Activated naive CD8-positive, alpha-beta T cell treated with anti-CD3 and anti-CD28 coated beads, Interleukin-2, amount 50 U/mL, for 16 hours (primary cell): Measurements from ENCODE around the gene SNX8.

Source experiments
- DNase-seq: peaks from one replicate; pipeline ENCODE4 v3.0.0-alpha.2; 2020; ENCODE audit warnings: low read depth, low spot score

The SNX8 gene

DNA sequence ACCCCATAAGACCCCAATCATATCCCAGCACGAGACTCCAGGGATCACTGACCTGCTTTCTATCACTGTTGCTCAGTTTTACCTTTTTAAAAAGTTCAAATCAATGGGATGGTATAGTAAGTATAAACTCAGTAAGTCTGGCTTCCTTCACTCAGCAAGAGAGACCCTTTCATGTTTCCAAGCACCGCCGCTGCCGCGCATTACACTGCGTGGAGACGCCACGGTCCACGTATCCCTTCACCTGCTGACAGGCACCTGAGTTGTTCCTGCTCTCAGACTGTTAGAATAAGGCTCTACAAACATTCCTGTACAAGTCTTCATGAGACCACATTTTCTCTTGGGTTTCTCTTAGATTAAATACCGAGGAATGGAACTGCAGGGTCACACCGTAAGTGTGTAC, 109.8 kb downstream of the SNX8 start:
- DNase-seq: no peak

DNA sequence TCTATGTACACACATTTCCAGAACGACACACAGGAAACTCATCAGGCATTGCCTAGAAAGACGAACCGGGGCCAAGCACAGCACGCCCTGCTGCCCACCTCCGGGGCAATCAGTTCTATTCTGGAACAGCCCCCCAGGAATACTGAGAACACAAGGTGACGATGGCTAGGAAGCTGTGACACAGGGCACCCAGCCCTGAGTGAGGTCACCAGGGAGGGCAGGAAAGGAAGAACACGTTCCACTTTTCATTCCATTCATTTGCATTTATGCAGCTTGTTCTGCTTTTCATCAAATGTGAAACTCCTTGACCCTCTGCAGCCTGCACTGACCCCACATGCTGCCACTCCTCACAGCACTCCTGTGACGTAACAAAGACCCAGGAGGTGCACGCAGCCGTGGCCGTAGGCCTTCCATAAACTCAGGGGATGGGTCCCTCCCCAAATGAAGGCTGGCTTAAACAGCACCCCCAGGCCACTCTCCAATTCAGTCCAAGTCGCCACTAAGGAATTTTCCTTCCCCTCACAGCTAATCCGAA, 110.4 kb downstream of the SNX8 start:
- DNase-seq: no peak

DNA sequence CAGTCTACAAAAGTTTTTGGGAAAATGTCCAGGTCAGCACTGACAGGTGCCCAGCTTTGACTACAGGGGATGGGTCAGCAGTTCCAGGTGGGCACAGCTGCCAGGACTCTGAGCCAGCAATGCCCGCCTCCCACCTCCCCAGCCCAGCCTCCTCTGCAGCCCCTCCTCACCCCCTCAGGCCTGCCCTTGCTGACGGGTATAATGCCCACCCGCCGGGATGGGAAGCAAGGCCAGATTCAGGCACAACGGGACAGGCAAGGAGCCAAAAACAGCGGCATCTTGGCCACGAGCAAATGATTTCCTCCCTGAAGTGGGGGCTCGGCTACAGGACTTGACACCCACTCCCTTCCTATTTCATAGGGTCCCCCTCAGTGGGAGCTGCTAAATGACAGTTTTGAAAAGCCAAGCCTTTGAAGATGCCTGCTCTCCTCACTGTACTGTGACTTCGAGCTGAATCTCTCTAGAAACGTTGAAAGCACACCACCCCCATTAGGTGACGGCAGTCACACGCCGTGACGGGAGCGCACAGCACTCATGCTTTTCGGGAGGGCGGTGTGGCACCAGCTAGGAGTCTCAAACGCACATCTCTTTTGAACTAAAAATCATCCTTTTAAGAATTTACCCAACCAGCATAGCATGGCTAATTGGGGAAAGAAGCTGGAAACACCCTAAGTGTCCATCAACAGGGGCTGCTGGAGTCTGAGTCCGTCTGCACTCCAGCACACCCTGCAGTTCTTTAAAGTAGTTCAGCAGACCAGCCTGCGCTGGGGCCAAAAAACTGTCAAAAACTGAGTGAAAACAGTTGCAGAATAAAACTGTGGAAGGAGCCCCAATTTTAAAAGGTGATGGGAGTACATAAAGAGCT, 111.1 kb downstream of the SNX8 start:
- DNase-seq: no peak

DNA sequence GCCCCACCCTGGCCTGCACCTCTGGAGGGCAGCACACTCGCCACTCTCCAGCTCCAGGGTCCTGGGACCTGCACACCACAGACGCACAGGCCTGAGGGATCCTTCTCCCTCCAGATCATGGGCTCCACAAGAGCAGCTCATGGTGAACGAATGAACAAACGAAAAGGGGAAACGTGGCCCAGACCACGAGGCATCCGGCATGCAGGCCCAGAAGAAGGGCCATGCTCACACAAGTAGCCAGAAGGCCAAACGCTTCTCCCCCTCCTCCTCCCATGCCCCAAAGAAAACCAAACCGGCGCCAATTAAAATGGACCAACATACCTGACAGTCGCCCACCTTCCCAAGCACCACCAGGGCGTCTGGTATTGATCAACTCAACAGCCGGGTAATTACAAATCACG, 111.9 kb downstream of the SNX8 start:
- DNase-seq: no peak
